Endothelial cell of umbilical vein (primary cell): Measurements from ENCODE around the gene TMEM175. TPM values are rescaled to one million over a fixed set of nuclear protein-coding genes. Genes with fewer than 3 reads are reported as not detected.

Source experiments
- BruUV-seq: library from RNA; stranded (reverse); fragments of 400-500 nt; replicated peaks from 2 replicates; lab custom pipeline; 2021; lab: Mats Ljungman, UMichigan
- CTCF ChIA-PET: fragments of 300-600, 350-600 bp; sonication (Branson Sonifier 250); formaldehyde crosslinking; loops from one replicate; lab custom pipeline; 2021; ENCODE audit warnings: antibody characterized with exemption, inconsistent platforms; lab: Charles Lee
- POLR2A ChIA-PET: fragments of 300-600, 350-600 bp; sonication (Branson Sonifier 250); formaldehyde crosslinking; loops from one replicate; lab custom pipeline; 2021; ENCODE audit warnings: antibody characterized with exemption, inconsistent platforms; lab: Charles Lee
- DNase-seq: peaks from one replicate; pipeline ENCODE4 v3.0.0-alpha.2; 2011; ENCODE audit warnings: low read depth, low spot score
- FAIRE-seq: peaks from 2 replicates; lab custom pipeline; 2011; peaks lifted over from hg19 to GRCh38; lab: Jason Lieb, UNC
- H2AFZ ChIP-seq: 2 replicates; pipeline ENCODE4 v1.6.0; 2012; ENCODE audit warnings: low read depth, low read length, control low read depth, inconsistent platforms
- H3K27ac ChIP-seq: 2 replicates; pipeline ENCODE4 v1.5.1; 2011; ENCODE audit warnings: low read depth, mild to moderate bottlenecking, control low read depth, low read length, moderate library complexity; ENCODE audit not compliant: insufficient read depth
- H3K27me3 ChIP-seq, 2 experiments: 2 replicates each; pipeline versions ENCODE4 v1.6.0 to v1.6.1; 2011; ENCODE audit warnings: low read length in 2 of 2, mixed read lengths in 1 of 2; ENCODE audit not compliant: control insufficient read depth in 2 of 2, insufficient read depth in 2 of 2
- H3K36me3 ChIP-seq, 2 experiments: 2 replicates in 1 of 2; 3 replicates in 1 of 2; pipeline ENCODE4 v1.5.1; 2011; ENCODE audit warnings: low read length in 2 of 2, mild to moderate bottlenecking in 1 of 2, moderate library complexity in 1 of 2; ENCODE audit not compliant: control insufficient read depth in 2 of 2, insufficient read depth in 2 of 2; ENCODE audit errors: extremely low read depth in 1 of 2
- H3K4me1 ChIP-seq: 3 replicates; pipeline ENCODE4 v1.5.1; 2011; ENCODE audit warnings: mild to moderate bottlenecking, low read length; ENCODE audit not compliant: control insufficient read depth, insufficient read depth; ENCODE audit errors: extremely low read depth
- H3K4me2 ChIP-seq: 2 replicates; pipeline ENCODE4 v1.6.1; 2011; ENCODE audit warnings: low read length, control low read depth, mixed read lengths; ENCODE audit not compliant: insufficient read depth
- H3K4me3 ChIP-seq, 3 experiments: fragments of 200-600 bp in 1 of 3; sonication (generic), shearing (Covaris generic) in 1 of 3; replicated peaks in 1 of 3; 2 replicates each; pipeline ENCODE4 v1.5.1; 2011 to 2016; ENCODE audit warnings: control low read depth in 3 of 3, low read length in 3 of 3, mild to moderate bottlenecking in 2 of 3, inconsistent platforms in 1 of 3, low read depth in 1 of 3, moderate library complexity in 1 of 3; ENCODE audit not compliant: insufficient read depth in 1 of 3
- H3K79me2 ChIP-seq: 2 replicates; pipeline ENCODE4 v1.6.0; 2012; ENCODE audit warnings: low read length, inconsistent platforms; ENCODE audit not compliant: control insufficient read depth, insufficient read depth
- H3K9ac ChIP-seq: replicated peaks from 2 replicates; pipeline ENCODE3; 2011; ENCODE audit warnings: low read length, control low read depth; ENCODE audit not compliant: insufficient read depth; ENCODE audit errors: extremely low read depth
- H3K9me1 ChIP-seq: replicated peaks from 3 replicates; pipeline ENCODE4 v1.6.0; 2011; ENCODE audit warnings: mild to moderate bottlenecking, low read length; ENCODE audit not compliant: control insufficient read depth, insufficient read depth; ENCODE audit errors: extremely low read depth
- H3K9me3 ChIP-seq: replicated peaks from 2 replicates; pipeline ENCODE4 v1.5.1; 2012; ENCODE audit warnings: low read length, inconsistent platforms; ENCODE audit not compliant: control insufficient read depth, insufficient read depth
- H4K20me1 ChIP-seq: replicated peaks from 2 replicates; pipeline ENCODE3; 2011; ENCODE audit warnings: mild to moderate bottlenecking, low read length; ENCODE audit not compliant: control insufficient read depth, insufficient read depth; ENCODE audit errors: extremely low read depth
- CTCF ChIP-seq, 2 donors: IDR thresholded peaks; 1 replicate in 1 of 2; 2 replicates in 1 of 2; pipeline ENCODE4 v1.5.1; 2011; ENCODE audit warnings: low read length in 2 of 2, mild to moderate bottlenecking in 2 of 2, moderate library complexity in 2 of 2, control low read depth in 1 of 2, inconsistent platforms in 1 of 2, low read depth in 1 of 2; ENCODE audit not compliant: insufficient read depth in 1 of 2; ENCODE audit errors: extremely low read depth in 1 of 2
- EZH2 ChIP-seq: IDR thresholded peaks from 2 replicates; pipeline ENCODE4 v1.6.1; 2012; ENCODE audit warnings: borderline replicate concordance, low read depth, mild to moderate bottlenecking, moderate library complexity, low read length, inconsistent platforms; ENCODE audit not compliant: severe bottlenecking
- FOS ChIP-seq: IDR thresholded peaks from 2 replicates; pipeline ENCODE4 v1.6.1; 2011; ENCODE audit warnings: mild to moderate bottlenecking, low read length, moderate library complexity, borderline replicate concordance; ENCODE audit not compliant: insufficient read depth
- GATA2 ChIP-seq: IDR thresholded peaks from 2 replicates; pipeline ENCODE4 v1.7.0; 2011; ENCODE audit warnings: low read depth, mild to moderate bottlenecking, moderate library complexity, mixed read lengths, low read length; ENCODE audit not compliant: insufficient read length, insufficient read depth
- JUN ChIP-seq: IDR thresholded peaks from 2 replicates; pipeline ENCODE4 v1.6.1; 2011; ENCODE audit warnings: borderline replicate concordance, low read depth; ENCODE audit not compliant: insufficient read length, insufficient read depth
- MAX ChIP-seq: IDR thresholded peaks from 2 replicates; pipeline ENCODE4 v1.6.1; 2011; ENCODE audit not compliant: insufficient read depth, insufficient read length
- MYC ChIP-seq: IDR thresholded peaks from one replicate; pipeline ENCODE4 v1.6.1; 2011; ENCODE audit warnings: mild to moderate bottlenecking, low read depth, low read length
- POLR2A ChIP-seq: IDR thresholded peaks from 2 replicates; pipeline ENCODE4 v1.6.1; 2012; ENCODE audit warnings: low read depth, mild to moderate bottlenecking, control low read depth, low read length
- POLR2AphosphoS5 ChIP-seq: IDR thresholded peaks from 2 replicates; pipeline ENCODE4 v1.6.1; 2012; ENCODE audit warnings: low read depth, mild to moderate bottlenecking, control low read depth, low read length, moderate library complexity; ENCODE audit not compliant: insufficient read depth
- dilution Hi-C: fragments of 300-500 bp; cut with MboI; formaldehyde crosslinking; loops from one replicate; pipeline ENCODE4 v1.15.0; 2019; ENCODE audit warnings: low sequenced_read_pairs; ENCODE audit not compliant: extremely low pct_ligation_motif_present
- intact Hi-C: fragments of 100-400 bp; cut with micrococcal nuclease; formaldehyde crosslinking; loops from one replicate; pipeline ENCODE4 v1.10.0; 2022
- polyA plus RNA-seq, 4 experiments: library from polyadenylated mRNA; depleted of rRNA in 3 of 4; stranded (reverse) in 3 of 4; unstranded in 1 of 4; fragments of >200 nt; gene quantifications; 2 replicates each; pipeline versions ENCODE4 v1.2.1 to v1.2.3, GENCODE V29; 2011 to 2012; ENCODE audit warnings: missing spikeins in 1 of 4
- total RNA-seq: library from RNA; stranded (reverse); gene quantifications from 2 replicates; pipeline ENCODE4 v1.2.3, GENCODE V29; 2021

Gene TMEM175
- total and polyA plus RNA-seq, 2 donors (not counting 3 experiments of a cell fraction or from before 2014, with no cell fraction given) = 21.9 to 80.1 TPM

- no TSS peak for BruUV-seq
- Histone ChIP-seq H3K36me3 (no peaks in the 10 kb centered on the region), H3K27me3 (no peaks in the 10 kb centered on the region), H2AFZ (no peak overlapping the region), H3K9me1 (no peaks in the 10 kb centered on the region), H3K4me2 (no peak overlapping the region), H3K9ac (no peak overlapping the region), H3K79me2 (no peaks in the 10 kb centered on the region), H3K27ac (no peak overlapping the region), H3K4me1 (no peaks in the 10 kb centered on the region), H4K20me1 (no peaks in the 10 kb centered on the region), H3K9me3 (no peaks in the 10 kb centered on the region), H3K4me3 (no peak overlapping the region)
- ChIA-PET POLR2A (no interaction called here), CTCF (no interaction called here)
- FAIRE-seq = no peak
- intact Hi-C loops = no loop called here
- no peak for DNase-seq
- dilution Hi-C loops = no loop called here
- TF ChIP-seq MYC = no peak
- no peak for TF ChIP-seq CTCF (IDR thresholded peaks at IDR 0.05; ENCODE audit: extremely low read depth in 1 of 2, insufficient read depth in 1 of 2, low read depth in 1 of 2, low read length in 2 of 2)
- no peak for TF ChIP-seq GATA2
- no peak for TF ChIP-seq EZH2
- TF ChIP-seq FOS = no peak
- no peak for TF ChIP-seq MAX
- no peak for TF ChIP-seq POLR2AphosphoS5
- no peak for TF ChIP-seq JUN
- no peak for TF ChIP-seq POLR2A
Observed at GRCh38 chr4:945274-946102, 13.2 kb downstream of the TMEM175 start.
